GM12873 (cell line): ENCODE measurements around the gene PCAT6.

ENCODE experiments used
- TF ChIP-seq, protein P1 (sequence below): IDR thresholded peaks from 2 replicates; pipeline ENCODE4 v1.5.1; 2012; ENCODE audit warnings: low read depth, mild to moderate bottlenecking, moderate library complexity, low read length, control low read depth; ENCODE audit not compliant: insufficient read depth; ENCODE audit errors: missing control alignments

The PCAT6 gene

GRCh38 chr1:202843081-202843480 lies 32.3 kb downstream of the PCAT6 start:
- TF ChIP-seq, protein P1, sequence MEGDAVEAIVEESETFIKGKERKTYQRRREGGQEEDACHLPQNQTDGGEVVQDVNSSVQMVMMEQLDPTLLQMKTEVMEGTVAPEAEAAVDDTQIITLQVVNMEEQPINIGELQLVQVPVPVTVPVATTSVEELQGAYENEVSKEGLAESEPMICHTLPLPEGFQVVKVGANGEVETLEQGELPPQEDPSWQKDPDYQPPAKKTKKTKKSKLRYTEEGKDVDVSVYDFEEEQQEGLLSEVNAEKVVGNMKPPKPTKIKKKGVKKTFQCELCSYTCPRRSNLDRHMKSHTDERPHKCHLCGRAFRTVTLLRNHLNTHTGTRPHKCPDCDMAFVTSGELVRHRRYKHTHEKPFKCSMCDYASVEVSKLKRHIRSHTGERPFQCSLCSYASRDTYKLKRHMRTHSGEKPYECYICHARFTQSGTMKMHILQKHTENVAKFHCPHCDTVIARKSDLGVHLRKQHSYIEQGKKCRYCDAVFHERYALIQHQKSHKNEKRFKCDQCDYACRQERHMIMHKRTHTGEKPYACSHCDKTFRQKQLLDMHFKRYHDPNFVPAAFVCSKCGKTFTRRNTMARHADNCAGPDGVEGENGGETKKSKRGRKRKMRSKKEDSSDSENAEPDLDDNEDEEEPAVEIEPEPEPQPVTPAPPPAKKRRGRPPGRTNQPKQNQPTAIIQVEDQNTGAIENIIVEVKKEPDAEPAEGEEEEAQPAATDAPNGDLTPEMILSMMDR, result no peak

DNA sequence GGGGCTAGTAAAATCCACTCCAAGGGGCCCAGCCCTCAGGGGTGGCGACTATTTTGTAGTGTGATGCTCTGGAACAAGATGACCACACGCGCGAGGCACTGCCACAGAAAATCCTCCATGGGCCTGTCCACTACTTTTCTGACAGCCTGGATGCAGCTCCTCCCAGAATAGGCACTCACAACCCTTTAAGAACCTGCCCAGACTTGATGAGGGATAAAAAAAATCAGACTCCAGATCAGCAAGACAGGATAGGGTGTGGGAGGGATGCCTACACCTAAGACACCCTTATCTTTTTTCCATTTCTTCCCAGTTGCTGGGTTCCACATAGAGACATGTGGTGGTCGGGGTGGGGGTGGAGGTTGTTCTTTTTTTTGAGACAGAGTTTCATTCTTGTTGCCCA lies 33.5 kb downstream of the PCAT6 start:
- TF ChIP-seq, protein P1, result no peak

DNA sequence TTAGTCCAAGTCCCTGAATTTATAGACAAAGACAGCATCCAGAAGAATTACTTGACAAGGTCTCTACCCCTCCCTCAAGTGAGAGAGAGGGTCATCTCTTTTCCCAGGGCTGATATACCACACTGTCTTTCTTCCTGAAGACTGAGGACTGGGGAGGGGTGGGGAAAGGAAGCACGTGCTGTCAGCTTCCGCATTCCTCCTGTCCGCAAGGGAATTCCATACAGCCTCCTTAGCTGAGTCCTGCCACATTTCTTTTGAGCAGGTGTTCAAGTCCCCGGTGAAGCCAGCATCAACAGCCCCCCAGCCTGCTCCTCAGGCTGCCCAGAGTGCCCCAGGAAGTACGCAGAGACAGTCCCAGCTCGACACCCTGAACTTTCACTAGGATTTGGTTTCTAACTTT lies 34.2 kb downstream of the PCAT6 start:
- TF ChIP-seq, protein P1, result no peak

DNA sequence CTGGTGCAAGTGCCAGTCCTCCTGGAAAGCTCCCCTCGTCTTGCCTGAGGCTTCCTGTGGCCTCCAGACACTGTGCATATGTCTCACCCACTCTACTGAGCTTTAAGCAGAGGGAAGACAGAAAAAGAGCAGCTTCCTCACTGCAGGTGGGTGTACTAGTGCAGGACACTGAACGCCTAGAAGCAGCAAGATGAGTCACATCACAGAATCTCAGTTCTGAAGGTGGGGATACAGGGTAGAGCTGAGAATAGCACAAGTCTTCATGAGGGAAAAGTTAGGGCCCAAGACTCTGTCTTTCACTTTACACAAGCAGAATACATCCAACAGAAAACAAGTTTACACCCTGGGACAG lies 37.4 kb downstream of the PCAT6 start:
- TF ChIP-seq, protein P1, result no peak

GRCh38 chr1:202850593-202851362 lies 40.0 kb downstream of the PCAT6 start:
- TF ChIP-seq, protein P1, result no peak

DNA sequence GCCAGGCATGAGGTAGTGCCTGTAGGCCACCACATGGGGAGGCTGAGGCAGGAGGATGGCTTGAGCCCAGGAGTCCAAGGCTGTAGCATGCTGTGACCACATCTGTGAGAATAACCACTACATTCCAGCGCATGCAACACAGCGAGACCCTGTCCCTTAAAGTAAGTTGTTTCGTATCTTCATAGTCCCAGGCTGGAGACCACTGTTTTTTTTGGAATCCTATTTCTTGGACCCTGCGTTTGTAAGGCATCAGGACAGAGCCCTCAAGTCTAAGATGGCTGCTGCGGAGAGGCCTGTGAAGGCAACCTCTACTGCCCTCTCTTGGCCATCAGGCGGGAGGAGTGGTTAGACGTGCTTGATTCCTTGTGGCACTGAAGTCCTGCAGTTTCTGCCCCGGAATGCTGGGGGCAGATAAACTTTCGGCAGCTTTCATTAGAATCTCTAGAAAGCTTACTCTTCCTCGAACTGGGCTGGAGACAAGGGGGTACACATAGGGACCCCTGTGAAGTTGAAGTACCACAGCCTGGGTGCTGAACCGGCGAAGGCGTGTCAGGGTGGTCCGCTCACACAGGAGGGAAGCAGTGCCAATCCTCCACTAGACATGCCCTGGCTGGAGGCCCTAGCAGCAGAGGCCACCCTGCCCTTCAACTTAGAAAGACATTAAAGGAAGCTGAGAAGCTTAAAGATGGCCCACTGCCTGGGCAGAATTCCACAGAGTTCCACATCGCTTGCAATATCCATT lies 41.6 kb downstream of the PCAT6 start:
- TF ChIP-seq, protein P1, result peak; percentile 79

DNA sequence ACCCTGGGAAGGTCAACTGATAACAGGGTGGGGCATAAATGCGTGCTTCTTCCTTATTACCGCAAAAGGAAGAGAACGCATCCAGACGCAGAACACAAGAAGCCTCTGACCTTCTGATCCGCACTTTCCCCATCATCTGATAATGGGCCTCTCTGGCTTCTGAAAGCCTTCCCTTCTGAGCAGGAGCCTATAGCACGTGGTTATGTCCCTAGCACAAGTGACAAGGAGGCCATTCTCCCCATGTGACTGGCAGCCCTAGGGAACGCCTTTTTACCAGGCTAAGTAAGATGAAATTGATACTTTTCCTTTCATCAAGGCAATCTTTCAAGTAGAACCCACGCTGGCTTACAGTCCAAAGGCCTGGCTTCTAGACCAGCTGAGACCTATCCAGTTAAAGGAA lies 44.0 kb downstream of the PCAT6 start:
- TF ChIP-seq, protein P1, result no peak
